ENCODE measurements around the gene NFYB.
A peak's percentile ranks its signal among the peaks of the same experiment; 100 is the strongest.

GRCh38 chr12:104130760-104131159, 7.2 kb downstream of the NFYB start:
- TF ChIP-seq CTCF (IDR thresholded peaks at IDR 0.05) (peak in 1 of 5 experiments; percentile 1), EP300 (IDR thresholded peaks at IDR 0.05) (no peak), POLR2A (IDR thresholded peaks at IDR 0.05) (no peak)

Measured in tibial nerve (tissue), 4 donors.